HCT116 (cell line): ENCODE data around the gene ATOH8. TPM values are rescaled to one million over a fixed set of nuclear protein-coding genes. Genes with fewer than 3 reads are reported as not detected.

Experiments
- ATAC-seq: fragments of 200-7000 bp; cut with Tn5 transposase; 2 replicates; pipeline ENCODE4 v1.9.1; 2020; ENCODE audit warnings: mild to moderate bottlenecking, moderate library complexity
- BruUV-seq: library from RNA; stranded (reverse); fragments of 400-500 nt; replicated peaks from 2 replicates; lab custom pipeline; 2021; lab: Mats Ljungman, UMichigan
- CTCF ChIA-PET: fragments of 300-600 bp; sonication (Branson Sonifier 250); formaldehyde crosslinking; loops from one replicate; lab custom pipeline; 2021; ENCODE audit warnings: antibody characterized with exemption; lab: Charles Lee
- POLR2A ChIA-PET: fragments of 300-600, 350-600 bp; sonication (Branson Sonifier 250); formaldehyde crosslinking; loops from one replicate; lab custom pipeline; 2021; ENCODE audit warnings: antibody characterized with exemption; lab: Charles Lee
- RAD21 ChIA-PET, 2 experiments: fragments of 300-600 bp; sonication (Branson Sonifier 250); formaldehyde crosslinking; loops; one replicate each; lab custom pipeline; 2023; ENCODE audit warnings: low total read pairs in 2 of 2; ENCODE audit not compliant: uncharacterized antibody in 2 of 2, unreplicated experiment in 2 of 2, low non-redundant PET in 1 of 2; lab: Charles Lee
- DNase-seq: peaks from one replicate; pipeline ENCODE4 v3.0.0-alpha.2; 2010; ENCODE audit warnings: low read depth, low spot score
- H2AFZ ChIP-seq: fragments of 200-600 bp; shearing (Covaris generic), sonication (generic); 2 replicates; pipeline ENCODE4 v1.6.1; 2017; ENCODE audit warnings: low read depth, mixed run types, mixed read lengths, antibody characterized with exemption, low read length; ENCODE audit not compliant: poor library complexity, severe bottlenecking
- H3K27ac ChIP-seq: 2 replicates; pipeline ENCODE4 v1.5.1; 2012; ENCODE audit warnings: low read depth, low read length
- H3K27me3 ChIP-seq: fragments of 200-600 bp; sonication (generic); 2 replicates; pipeline ENCODE4 v1.6.1; 2016; ENCODE audit warnings: mixed run types, low read length, mixed read lengths; ENCODE audit not compliant: insufficient read depth
- H3K36me3 ChIP-seq, 2 experiments: fragments of 200-500 bp in 1 of 2; fragments of 200-600 bp in 1 of 2; sonication (Bioruptor generic) in 1 of 2; sonication (generic) in 1 of 2; 2 replicates each; pipeline versions ENCODE4 v1.5.1 to v1.6.1; 2014 to 2016; ENCODE audit warnings: low read length in 2 of 2, inconsistent platforms in 1 of 2, mixed read lengths in 1 of 2, mixed run types in 1 of 2; ENCODE audit not compliant: insufficient read depth in 2 of 2, control insufficient read depth in 1 of 2
- H3K4me1 ChIP-seq, 2 experiments: fragments of 200-600 bp in 1 of 2; sonication (generic) in 1 of 2; 2 replicates each; pipeline versions ENCODE4 v1.5.1 to v1.6.1; 2012 to 2017; ENCODE audit warnings: low read length in 2 of 2, inconsistent platforms in 1 of 2, mild to moderate bottlenecking in 1 of 2, mixed read lengths in 1 of 2, mixed run types in 1 of 2, moderate library complexity in 1 of 2; ENCODE audit not compliant: insufficient read depth in 2 of 2, control insufficient read depth in 1 of 2
- H3K4me2 ChIP-seq: fragments of 200-600 bp; sonication (generic); 2 replicates; pipeline ENCODE4 v1.6.1; 2017; ENCODE audit warnings: mixed run types, low read length, mixed read lengths
- H3K4me3 ChIP-seq, 2 experiments: fragments of 200-600 bp in 1 of 2; sonication (generic) in 1 of 2; replicated peaks in 1 of 2; 2 replicates each; pipeline ENCODE4 v1.5.1; 2011 to 2016; ENCODE audit warnings: low read length in 2 of 2, control low read depth in 1 of 2, low read depth in 1 of 2, mild to moderate bottlenecking in 1 of 2, mixed read lengths in 1 of 2, mixed run types in 1 of 2
- H3K79me2 ChIP-seq: fragments of 200-600 bp; sonication (generic); 2 replicates; pipeline ENCODE4 v1.6.1; 2017; ENCODE audit warnings: mild to moderate bottlenecking, mixed run types, low read length, moderate library complexity, mixed read lengths; ENCODE audit not compliant: insufficient read depth
- H3K9ac ChIP-seq: fragments of 200-600 bp; sonication (generic); 2 replicates; pipeline ENCODE4 v1.6.1; 2016; ENCODE audit warnings: low read length, mixed read lengths
- H3K9me2 ChIP-seq: fragments of 200-600 bp; sonication (generic), shearing (Covaris generic); 2 replicates; pipeline ENCODE4 v1.6.1; 2017; ENCODE audit warnings: mixed run types, mild to moderate bottlenecking, moderate library complexity; ENCODE audit not compliant: insufficient read depth
- H3K9me3 ChIP-seq, 2 experiments: fragments of 200-500 bp in 1 of 2; fragments of 200-600 bp in 1 of 2; sonication (Bioruptor generic) in 1 of 2; sonication (generic) in 1 of 2; 2 replicates each; pipeline ENCODE4 v1.6.1; 2014 to 2017; ENCODE audit warnings: low read length in 2 of 2, mixed read lengths in 2 of 2, inconsistent platforms in 1 of 2, low read depth in 1 of 2, mild to moderate bottlenecking in 1 of 2, mixed run types in 1 of 2, moderate library complexity in 1 of 2; ENCODE audit not compliant: control insufficient read depth in 1 of 2, insufficient read depth in 1 of 2
- H4K20me1 ChIP-seq: fragments of 200-600 bp; sonication (generic), shearing (Covaris generic); 2 replicates; pipeline ENCODE4 v1.6.1; 2017; ENCODE audit warnings: mixed run types, mild to moderate bottlenecking, moderate library complexity; ENCODE audit not compliant: insufficient read depth
- CEBPB ChIP-seq: IDR thresholded peaks from 2 replicates; pipeline ENCODE4 v1.6.1; 2012; ENCODE audit warnings: low read depth
- CTCF ChIP-seq, 3 experiments: fragments of 200-600 bp in 1 of 3; sonication (generic) in 1 of 3; IDR thresholded peaks in 2 of 3; conservative IDR thresholded peaks in 1 of 3; 2 replicates each; pipeline ENCODE4 v1.5.1; 2012 to 2017; ENCODE audit warnings: low read depth in 2 of 3, low read length in 2 of 3, antibody characterized with exemption in 1 of 3, borderline replicate concordance in 1 of 3, control low read depth in 1 of 3, mild to moderate bottlenecking in 1 of 3, mixed read lengths in 1 of 3, mixed run types in 1 of 3, moderate library complexity in 1 of 3; ENCODE audit not compliant: insufficient read depth in 1 of 3
- EGR1 ChIP-seq: IDR thresholded peaks from 2 replicates; pipeline ENCODE4 v1.6.1; 2012; ENCODE audit warnings: low read depth
- ELF1 ChIP-seq: IDR thresholded peaks from 2 replicates; pipeline ENCODE4 v1.6.1; 2012; ENCODE audit warnings: low read depth, borderline replicate concordance
- EZH2 ChIP-seq: fragments of 200-600 bp; sonication (generic); IDR thresholded peaks from 2 replicates; pipeline ENCODE4 v1.6.1; 2017; ENCODE audit warnings: antibody characterized with exemption, mixed run types
- FOSL1 ChIP-seq: IDR thresholded peaks from 2 replicates; pipeline ENCODE4 v1.6.1; 2012; ENCODE audit warnings: low read depth
- POLR2A ChIP-seq: IDR thresholded peaks from 2 replicates; pipeline ENCODE4 v1.7.0; 2011; ENCODE audit warnings: borderline replicate concordance; ENCODE audit not compliant: insufficient read depth, insufficient read length; ENCODE audit errors: extremely low read depth
- POLR2AphosphoS5 ChIP-seq: IDR thresholded peaks from 2 replicates; pipeline ENCODE4 v1.6.1; 2011; ENCODE audit warnings: mild to moderate bottlenecking, low read depth, low read length, moderate library complexity
- RAD21 ChIP-seq: IDR thresholded peaks from 2 replicates; pipeline ENCODE4 v1.6.1; 2012; ENCODE audit warnings: low read depth, mild to moderate bottlenecking
- REST ChIP-seq: IDR thresholded peaks from 2 replicates; pipeline ENCODE4 v1.6.1; 2012; ENCODE audit warnings: low read depth
- TCF7L2 ChIP-seq: IDR thresholded peaks from 2 replicates; pipeline ENCODE4 v1.7.0; 2011; ENCODE audit warnings: borderline replicate concordance, inconsistent platforms; ENCODE audit not compliant: insufficient read depth, insufficient read length; ENCODE audit errors: extremely low read depth
- YY1 ChIP-seq: IDR thresholded peaks from 2 replicates; pipeline ENCODE4 v1.6.1; 2011; ENCODE audit warnings: low read length, low read depth, moderate library complexity, mild to moderate bottlenecking; ENCODE audit not compliant: insufficient replicate concordance; ENCODE audit errors: extremely low read depth
- intact Hi-C: fragments of 100-400 bp; cut with micrococcal nuclease; formaldehyde crosslinking; loops from 2 replicates; pipeline ENCODE4 v1.10.0; 2022
- total RNA-seq: library from RNA; stranded (reverse); gene quantifications from one replicate; pipeline ENCODE4 v1.2.1, GENCODE V29; 2021; ENCODE audit not compliant: unreplicated experiment

Gene ATOH8
- total RNA-seq, 1 experiment from 2014 or later = 0.74 TPM

GRCh38 chr2:85720533-85720932 lies 33.3 kb upstream of the ATOH8 start:
- no peak overlapping the region for H3K4me3 ChIP-seq
- DNase-seq = no peak
- H4K20me1 ChIP-seq = no peaks in the 10 kb centered on the region
- RAD21 ChIA-PET = interaction anchor here in 1 of 2 experiments (0.5 kb wide), 1 partner anchor 303 kb away, joined by 3 read pairs; no protein-coding TSS in a partner anchor
- no peak for ATAC-seq
- no peaks in the 10 kb centered on the region for H3K79me2 ChIP-seq
- H3K27ac ChIP-seq = no peak overlapping the region
- POLR2A ChIA-PET = no interaction called here
- no peak overlapping the region for H2AFZ ChIP-seq
- H3K9me3 ChIP-seq = no peaks in the 10 kb centered on the region
- TF ChIP-seq ELF1 (no peak), REST (no peak), POLR2A (no peak), EZH2 (no peak), YY1 (no peak), RAD21 (no peak), CTCF (IDR thresholded peaks at IDR 0.05 in 2 of 3, conservative IDR thresholded peaks at IDR 0.05 in 1 of 3; ENCODE audit: borderline replicate concordance in 1 of 3, insufficient read depth in 1 of 3, low read depth in 2 of 3, low read length in 2 of 3) (no peak), EGR1 (no peak), TCF7L2 (no peak), CEBPB (no peak), FOSL1 (no peak), POLR2AphosphoS5 (no peak)
- no peak overlapping the region for H3K9ac ChIP-seq
- 0 out of 2 replicates have a peak, but pooled peaks cover 2% of the 10 kb centered on the region for H3K27me3 ChIP-seq
- H3K4me1 ChIP-seq = no peaks in the 10 kb centered on the region
- BruUV-seq = no TSS peak
- CTCF ChIA-PET = interaction anchor here (1.3 to 1.4 kb wide), 2 partner anchors 8 to 11 kb away, joined by 3 to 4 read pairs; no protein-coding TSS in a partner anchor
- H3K9me2 ChIP-seq = no peaks in the 10 kb centered on the region
- H3K4me2 ChIP-seq = no peak overlapping the region
- H3K36me3 ChIP-seq = no peaks in the 10 kb centered on the region
- intact Hi-C loops = loop anchor here (10.0 kb wide), 1 partner anchor 364 kb away; no protein-coding TSS in a partner anchor
